Transverse colon (tissue), 4 donors: ENCODE measurements around the gene BCKDHA. TPM values are rescaled to one million over a fixed set of nuclear protein-coding genes. Genes with fewer than 3 reads are reported as not detected.

Experiments used
- DNase-seq: peaks from one replicate; pipeline ENCODE4 v3.0.0-alpha.2; 2019
- H3K27ac ChIP-seq, 4 donors: fragments of 200-600 bp; sonication (generic); 2 replicates each; pipeline ENCODE4 v1.5.1; 2016 to 2018; ENCODE audit warnings: inconsistent platforms in 4 of 4
- H3K27me3 ChIP-seq: fragments of 200-600 bp; sonication (generic); 2 replicates; pipeline ENCODE4 v1.5.1; 2017; ENCODE audit warnings: inconsistent platforms
- H3K36me3 ChIP-seq, 4 donors: fragments of 200-600 bp; sonication (generic); 2 replicates each; pipeline ENCODE4 v1.5.1; 2017 to 2019; ENCODE audit warnings: inconsistent platforms in 4 of 4
- H3K4me1 ChIP-seq, 4 donors: fragments of 200-600 bp; sonication (generic); 2 replicates each; pipeline ENCODE4 v1.5.1; 2017 to 2020; ENCODE audit warnings: inconsistent platforms in 4 of 4
- H3K4me3 ChIP-seq, 4 donors: fragments of 200-600 bp; sonication (generic); 1 replicate in 1 of 4; 2 replicates in 3 of 4; pipeline versions ENCODE4 v1.5.1 to v1.6.1; 2017 to 2019; ENCODE audit warnings: inconsistent platforms in 4 of 4
- H3K9me3 ChIP-seq, 2 donors: fragments of 200-600 bp; sonication (generic); 2 replicates each; pipeline ENCODE4 v1.5.1; 2017 to 2019; ENCODE audit warnings: inconsistent platforms in 2 of 2
- EP300 ChIP-seq: sonication (generic); formaldehyde crosslinking; IDR thresholded peaks from one replicate; pipeline ENCODE4 v1.6.1; 2017; ENCODE audit warnings: antibody characterized with exemption, low read depth
- POLR2A ChIP-seq: fragments of 450-650 bp; IDR thresholded peaks from one replicate; pipeline ENCODE4 v1.6.1; 2016; ENCODE audit warnings: antibody characterized with exemption, mild to moderate bottlenecking, moderate library complexity
- POLR2AphosphoS5 ChIP-seq, 3 donors: sonication (generic); formaldehyde crosslinking; IDR thresholded peaks; one replicate each; pipeline ENCODE4 v1.6.1; 2016; ENCODE audit warnings: antibody characterized with exemption in 3 of 3
- WGBS, 2 donors: methylation state at CpG; one replicate each; pipeline ENCODE4 v1.1.5; 2018; ENCODE audit warnings: low coverage in 1 of 2; 5-methylcytosine and 5-hydroxymethylcytosine counted together
- in situ Hi-C, 4 donors: fragments of 200-750 bp; cut with MboI; loops; one replicate each; pipeline versions ENCODE4 v1.15.0 to v1.15.1; 2017; ENCODE audit warnings: low sequenced_read_pairs in 3 of 4, low pct_ligation_motif_present in 1 of 4, low pct_unique_long_range_greater_than_20kb in 1 of 4
- intact Hi-C: fragments of 100-400 bp; cut with DNase I; formaldehyde crosslinking; loops from one replicate; pipeline ENCODE4 v1.15.1; 2023; ENCODE audit warnings: low total_unique reads
- total RNA-seq, 4 donors: library from RNA; depleted of rRNA; stranded (reverse); fragments of >200 nt; gene quantifications; one replicate each; pipeline ENCODE4 v1.1.0, GENCODE V29; 2016
- TF ChIP-seq, protein P1 (sequence below), 5 experiments: fragments of 200-600 bp in 3 of 5; fragments of 450-650 bp in 2 of 5; sonication (generic) in 3 of 5; IDR thresholded peaks; 1 replicate in 2 of 5; 2 replicates in 3 of 5; pipeline ENCODE4 v1.5.1; 2016 to 2017; ENCODE audit warnings: antibody characterized with exemption in 5 of 5, inconsistent platforms in 3 of 5, mild to moderate bottlenecking in 2 of 5, moderate library complexity in 1 of 5

BCKDHA gene
- total RNA-seq = 10 to 100 TPM; 12.0 to 29.9 (median 20.9) TPM

DNA sequence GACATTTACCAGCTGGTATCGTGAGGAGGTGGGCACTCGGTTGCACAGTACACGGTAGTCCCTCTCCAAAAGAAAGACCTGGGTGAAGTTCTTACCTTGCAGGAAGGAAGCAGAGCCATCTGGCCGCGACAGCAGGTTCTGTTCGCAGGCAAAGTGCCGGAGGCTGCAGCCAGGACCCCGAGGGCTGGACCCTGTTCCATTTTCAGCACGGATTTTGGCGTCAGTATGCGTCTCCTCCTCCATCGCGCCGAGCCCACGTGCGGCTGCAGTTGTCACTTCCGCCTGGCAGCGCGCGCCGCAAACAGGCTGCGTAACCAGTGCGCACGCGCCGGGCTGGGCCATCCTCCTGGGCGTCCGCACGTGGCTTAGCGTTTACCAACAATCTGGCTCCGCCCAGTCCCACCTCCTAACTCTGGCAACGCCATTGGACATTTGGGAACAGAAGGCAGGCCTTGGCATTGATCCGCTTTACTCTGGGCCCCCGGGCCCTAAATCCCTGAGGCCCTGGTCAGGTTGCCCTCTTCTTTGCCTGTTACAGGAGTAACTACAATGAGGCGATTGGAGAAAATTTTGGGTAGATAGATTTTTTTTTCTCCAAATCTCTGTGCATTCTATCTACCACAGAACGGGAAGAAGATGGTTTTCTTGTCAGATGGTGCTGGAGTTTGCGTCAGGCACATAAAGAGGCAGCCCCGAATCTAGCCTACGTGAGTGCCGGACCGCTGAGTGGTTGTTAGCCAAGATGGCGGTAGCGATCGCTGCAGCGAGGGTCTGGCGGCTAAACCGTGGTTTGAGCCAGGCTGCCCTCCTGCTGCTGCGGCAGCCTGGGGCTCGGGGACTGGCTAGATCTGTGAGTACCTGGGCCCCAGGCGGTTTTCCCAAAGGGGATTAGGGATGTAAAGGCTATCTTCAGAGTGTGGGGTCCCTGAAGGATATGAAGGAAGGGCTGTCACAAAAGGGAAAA, at the start of gene BCKDHA, which contains the start of gene EXOSC5:
BCKDHA (plus strand) TSS at position 733 of the 964 bp plus-strand sequence; CDS start at position 743, 10 bp downstream.
EXOSC5 (minus strand) TSS at position 274 of the 964 bp plus-strand sequence; CDS start at position 243, 31 bp downstream.
- in situ Hi-C loops (no loop called here), intact Hi-C loops (no loop called here)
- TF ChIP-seq POLR2A (peak; percentile 57), POLR2AphosphoS5 (IDR thresholded peaks at IDR 0.05) (peak; percentile 43 to 71 (median 66)), EP300 (no peak)
- TF ChIP-seq, protein P1, sequence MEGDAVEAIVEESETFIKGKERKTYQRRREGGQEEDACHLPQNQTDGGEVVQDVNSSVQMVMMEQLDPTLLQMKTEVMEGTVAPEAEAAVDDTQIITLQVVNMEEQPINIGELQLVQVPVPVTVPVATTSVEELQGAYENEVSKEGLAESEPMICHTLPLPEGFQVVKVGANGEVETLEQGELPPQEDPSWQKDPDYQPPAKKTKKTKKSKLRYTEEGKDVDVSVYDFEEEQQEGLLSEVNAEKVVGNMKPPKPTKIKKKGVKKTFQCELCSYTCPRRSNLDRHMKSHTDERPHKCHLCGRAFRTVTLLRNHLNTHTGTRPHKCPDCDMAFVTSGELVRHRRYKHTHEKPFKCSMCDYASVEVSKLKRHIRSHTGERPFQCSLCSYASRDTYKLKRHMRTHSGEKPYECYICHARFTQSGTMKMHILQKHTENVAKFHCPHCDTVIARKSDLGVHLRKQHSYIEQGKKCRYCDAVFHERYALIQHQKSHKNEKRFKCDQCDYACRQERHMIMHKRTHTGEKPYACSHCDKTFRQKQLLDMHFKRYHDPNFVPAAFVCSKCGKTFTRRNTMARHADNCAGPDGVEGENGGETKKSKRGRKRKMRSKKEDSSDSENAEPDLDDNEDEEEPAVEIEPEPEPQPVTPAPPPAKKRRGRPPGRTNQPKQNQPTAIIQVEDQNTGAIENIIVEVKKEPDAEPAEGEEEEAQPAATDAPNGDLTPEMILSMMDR (IDR thresholded peaks at IDR 0.05) = peak in 1 of 5 experiments; percentile 24
- 0% methylated on average over 5 to 46 of the region's 50 CpGs for WGBS, 2 donors
- Histone ChIP-seq H3K4me3 (peak within 1 kb of the TSS; percentile 82 to 100 (median 94)), H3K36me3 (no peaks in the 10 kb centered on the region), H3K9me3 (no peaks in the 10 kb centered on the region), H3K27ac (peak within 1 kb of the TSS; percentile 83 to 93 (median 90)), H3K27me3 (no peaks in the 10 kb centered on the region), H3K4me1 (peaks cover 5 to 34% (median 21%) of the 10 kb centered on the region in 4 donors)
- DNase-seq = peak; percentile 99

DNA sequence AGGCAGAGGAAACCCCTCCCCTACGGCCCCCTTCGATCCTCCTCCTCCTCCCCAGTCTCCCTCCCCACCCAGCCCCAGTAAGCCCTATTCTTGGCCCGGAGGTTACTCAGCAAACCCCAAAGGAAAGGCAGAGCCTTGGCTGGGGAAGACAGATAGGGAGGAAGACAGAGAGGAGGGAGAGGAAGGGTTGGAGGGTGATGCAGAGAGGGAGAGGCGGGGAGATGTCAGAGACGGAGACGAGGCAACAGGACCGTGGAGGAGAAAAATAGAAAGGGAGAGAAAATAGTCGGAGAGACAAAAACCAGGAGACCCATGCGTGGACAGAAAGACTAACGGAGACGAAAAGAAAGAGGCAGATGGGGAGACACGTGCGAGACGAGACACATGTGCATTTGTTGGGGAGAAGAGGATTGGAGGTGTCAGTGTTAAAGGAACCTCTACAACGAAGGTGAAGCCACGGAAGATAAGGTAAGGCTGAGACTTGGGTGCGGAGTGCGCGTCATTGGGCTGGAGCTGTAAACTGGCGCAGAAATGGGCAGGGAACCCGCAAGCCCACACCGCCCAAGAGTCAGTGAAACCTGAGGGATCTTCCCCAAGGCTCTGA, 46.8 kb upstream of the BCKDHA start:
- Histone ChIP-seq H3K36me3 (no peaks in the 10 kb centered on the region), H3K9me3 (no peaks in the 10 kb centered on the region), H3K27ac (peak overlapping the region; percentile 87 to 90 (median 88)), H3K4me3 (peak overlapping the region; percentile 67 to 75 (median 71)), H3K4me1 (peaks cover 5 to 49% (median 34%) of the 10 kb centered on the region in 4 donors), H3K27me3 (peaks cover 44% of the 10 kb centered on the region)
- TF ChIP-seq EP300 = no peak
- TF ChIP-seq, protein P1 (IDR thresholded peaks at IDR 0.05) = no peak
- no peak for TF ChIP-seq POLR2A
- TF ChIP-seq POLR2AphosphoS5 (IDR thresholded peaks at IDR 0.05) = no peak
- intact Hi-C loops = no loop called here
- in situ Hi-C loops = no loop called here
- WGBS, 2 donors = 0 to 2% methylated on average over 3 to 22 of the region's 22 CpGs
- no peak for DNase-seq

DNA sequence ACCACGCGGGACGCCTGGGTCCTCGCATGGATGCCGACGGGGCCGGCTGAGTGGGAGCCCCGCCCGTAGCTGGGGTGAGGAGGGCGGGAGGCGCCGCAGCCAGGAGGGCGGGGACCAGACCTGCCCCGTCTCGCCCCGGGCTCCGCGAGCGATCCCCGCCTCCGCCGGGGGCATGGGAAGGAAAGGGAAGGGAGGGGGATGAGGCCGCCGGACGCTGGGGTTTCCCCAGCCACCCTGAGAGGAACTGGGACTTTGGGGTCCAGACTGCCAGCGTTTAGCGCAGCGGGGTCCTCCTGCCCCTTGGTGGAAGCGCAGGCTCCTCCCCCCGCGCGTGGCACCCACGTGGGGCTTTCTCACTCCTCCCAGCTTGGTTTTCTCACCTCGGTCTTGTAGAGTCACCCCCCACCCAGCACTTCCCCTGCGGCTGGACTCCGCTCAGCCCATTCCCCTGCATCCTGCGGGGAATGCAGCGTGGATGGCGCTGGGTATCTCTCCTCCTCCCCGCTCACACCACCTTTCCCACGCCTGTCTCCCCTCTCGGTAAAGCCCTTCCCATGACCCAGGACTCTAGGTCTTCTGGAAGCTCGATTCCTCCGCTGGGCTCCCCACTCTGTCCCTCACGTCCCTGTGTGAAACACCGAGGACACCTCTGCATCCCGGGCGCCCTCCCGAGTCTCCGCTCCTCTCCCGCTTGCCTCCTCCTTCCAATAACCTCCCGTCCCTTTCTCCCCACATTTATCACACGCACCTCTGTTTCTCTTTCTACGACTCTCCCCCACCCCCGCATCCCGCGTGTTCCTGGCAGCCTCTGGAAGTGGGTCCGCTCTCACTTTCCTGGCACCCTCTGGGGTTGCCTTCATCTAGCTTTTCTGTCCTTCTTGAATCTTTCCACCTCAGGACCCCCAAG, 46.0 kb upstream of the BCKDHA start:
- peaks cover 5 to 49% (median 34%) of the 10 kb centered on the region in 4 donors for H3K4me1 ChIP-seq
- H3K4me3 ChIP-seq = peak overlapping the region; percentile 67 to 75 (median 71)
- in situ Hi-C loops = no loop called here
- 0% methylated on average over 14 to 56 of the region's 58 CpGs for WGBS, 2 donors
- peak; percentile 79 for DNase-seq
- intact Hi-C loops = no loop called here
- no peak for TF ChIP-seq EP300
- peak in 2 of 3 donors; percentile 35 to 67 for TF ChIP-seq POLR2AphosphoS5 (IDR thresholded peaks at IDR 0.05)
- peak; percentile 49 for TF ChIP-seq POLR2A
- TF ChIP-seq, protein P1 (IDR thresholded peaks at IDR 0.05) = no peak
- peaks cover 44% of the 10 kb centered on the region for H3K27me3 ChIP-seq
- H3K27ac ChIP-seq = peak overlapping the region; percentile 87 to 90 (median 88)
- no peaks in the 10 kb centered on the region for H3K36me3 ChIP-seq
- H3K9me3 ChIP-seq = no peaks in the 10 kb centered on the region
